GM12878 (cell line): ENCODE measurements around the gene DSC2. TPM values are rescaled to one million over a fixed set of nuclear protein-coding genes. Genes with fewer than 3 reads are reported as not detected.

Source experiments
- ATAC-seq: fragments of 200-7000 bp; cut with Tn5 transposase; 3 replicates; pipeline ENCODE4 v1.9.1; 2020; ENCODE audit warnings: mild to moderate bottlenecking, moderate library complexity
- BruUV-seq: library from RNA; stranded (reverse); fragments of 400-500 nt; replicated peaks from 2 replicates; lab custom pipeline; 2021; lab: Mats Ljungman, UMichigan
- CTCF ChIA-PET: fragments of 300-600 bp; sonication (Branson Sonifier 250); formaldehyde crosslinking; extraction: SDS; loops from one replicate; lab custom pipeline; 2021; ENCODE audit warnings: inconsistent platforms; lab: Yijun Ruan, JAX
- POLR2A ChIA-PET: fragments of 350-600 bp; formaldehyde crosslinking; extraction: SDS; loops from one replicate; lab custom pipeline; 2021; ENCODE audit warnings: inconsistent platforms; lab: Charles Lee
- RAD21 ChIA-PET: fragments of 300-600 bp; sonication (Branson Sonifier 250); formaldehyde crosslinking; loops from one replicate; lab custom pipeline; 2023; ENCODE audit warnings: antibody characterized with exemption; ENCODE audit not compliant: unreplicated experiment; lab: Charles Lee
- SMC1A ChIA-PET: fragments of 300-600 bp; sonication (Branson Sonifier 250); formaldehyde crosslinking; loops from one replicate; lab custom pipeline; 2023; ENCODE audit not compliant: unreplicated experiment, uncharacterized antibody; lab: Charles Lee
- DNase-seq: peaks from one replicate; pipeline ENCODE4 v3.0.0-alpha.2; 2011; ENCODE audit warnings: low read depth, low spot score
- FAIRE-seq: peaks from 3 replicates; lab custom pipeline; 2011; peaks lifted over from hg19 to GRCh38; lab: Jason Lieb, UNC
- H2AFZ ChIP-seq: 2 replicates; pipeline ENCODE4 v1.6.0; 2011; ENCODE audit warnings: low read depth, low read length, control low read depth; ENCODE audit not compliant: control insufficient read depth
- H3K27ac ChIP-seq: 2 replicates; pipeline ENCODE4 v1.5.1; 2011; ENCODE audit warnings: control low read depth; ENCODE audit not compliant: control insufficient read depth, insufficient read depth
- H3K27me3 ChIP-seq, 2 experiments: replicated peaks in 1 of 2; 2 replicates each; pipeline versions ENCODE4 v1.6.0 to v1.6.1; 2011; ENCODE audit warnings: low read length in 1 of 2; ENCODE audit not compliant: control insufficient read depth in 2 of 2, insufficient read depth in 2 of 2
- H3K36me3 ChIP-seq, 2 experiments: 2 replicates each; pipeline ENCODE4 v1.5.1; 2011; ENCODE audit warnings: low read length in 1 of 2; ENCODE audit not compliant: control insufficient read depth in 2 of 2, insufficient read depth in 2 of 2
- H3K4me1 ChIP-seq: 2 replicates; pipeline ENCODE4 v1.6.1; 2011; ENCODE audit warnings: mild to moderate bottlenecking, low read length, moderate library complexity, mixed read lengths; ENCODE audit not compliant: control insufficient read depth, insufficient read depth
- H3K4me2 ChIP-seq: 2 replicates; pipeline ENCODE4 v1.6.0; 2011; ENCODE audit warnings: control low read depth; ENCODE audit not compliant: control insufficient read depth, insufficient read depth
- H3K4me3 ChIP-seq: fragments of 200-600 bp; sonication (generic); 2 replicates; pipeline ENCODE4 v1.5.1; 2016
- H3K79me2 ChIP-seq: 2 replicates; pipeline ENCODE4 v1.6.0; 2011; ENCODE audit warnings: low read length; ENCODE audit not compliant: control insufficient read depth, insufficient read depth
- H3K9ac ChIP-seq: 2 replicates; pipeline ENCODE4 v1.8.0; 2011; ENCODE audit warnings: low read length, control low read depth, mixed read lengths; ENCODE audit not compliant: control insufficient read depth, insufficient read depth
- H3K9me3 ChIP-seq: replicated peaks from 3 replicates; pipeline ENCODE4 v1.5.1; 2011; ENCODE audit warnings: mild to moderate bottlenecking, low read length; ENCODE audit not compliant: control insufficient read depth, insufficient read depth
- H4K20me1 ChIP-seq: 2 replicates; pipeline ENCODE4 v1.6.0; 2011; ENCODE audit not compliant: control insufficient read depth, insufficient read depth
- BRCA1 ChIP-seq: IDR thresholded peaks from 2 replicates; pipeline ENCODE4 v1.6.1; 2011; ENCODE audit warnings: low read depth, low read length, improper control_type of control experiment
- FOXK2 ChIP-seq: fragments of 450-650 bp; IDR thresholded peaks from 2 replicates; pipeline ENCODE4 v1.6.1; 2017; ENCODE audit warnings: mild to moderate bottlenecking, moderate library complexity
- HDGF ChIP-seq: fragments of 450-650 bp; IDR thresholded peaks from 2 replicates; pipeline ENCODE4 v1.6.1; 2016; ENCODE audit warnings: antibody characterized with exemption
- KLF5 ChIP-seq: fragments of 450-650 bp; IDR thresholded peaks from 2 replicates; pipeline ENCODE4 v1.6.1; 2014; ENCODE audit warnings: mild to moderate bottlenecking; ENCODE audit not compliant: partially characterized antibody
- MLLT1 ChIP-seq: fragments of 450-650 bp; IDR thresholded peaks from 2 replicates; pipeline ENCODE4 v1.6.1; 2016; ENCODE audit warnings: mild to moderate bottlenecking
- NFYA ChIP-seq: IDR thresholded peaks from 2 replicates; pipeline ENCODE4 v1.6.1; 2011; ENCODE audit warnings: low read depth, mild to moderate bottlenecking, low read length, improper control_type of control experiment, borderline replicate concordance
- POLR2AphosphoS5 ChIP-seq: IDR thresholded peaks from 2 replicates; pipeline ENCODE4 v1.6.1; 2011; ENCODE audit warnings: mild to moderate bottlenecking, low read length, inconsistent platforms
- REST ChIP-seq: IDR thresholded peaks from 2 replicates; pipeline ENCODE4 v1.6.1; 2012; ENCODE audit warnings: mild to moderate bottlenecking, low read depth, low read length
- SIX5 ChIP-seq: IDR thresholded peaks from 2 replicates; pipeline ENCODE4 v1.6.1; 2011; ENCODE audit warnings: mild to moderate bottlenecking, low read depth, low read length, moderate library complexity; ENCODE audit not compliant: severe bottlenecking
- SUZ12 ChIP-seq: fragments of 200-600 bp; sonication (generic); IDR thresholded peaks from one replicate; pipeline ENCODE4 v1.6.1; 2018; ENCODE audit warnings: antibody characterized with exemption, mild to moderate bottlenecking; ENCODE audit not compliant: unreplicated experiment
- TAF1 ChIP-seq: IDR thresholded peaks from 2 replicates; pipeline ENCODE4 v1.6.1; 2011; ENCODE audit warnings: mild to moderate bottlenecking, low read depth, low read length, borderline replicate concordance
- TCF12 ChIP-seq: IDR thresholded peaks from 2 replicates; pipeline ENCODE4 v1.6.1; 2011; ENCODE audit warnings: low read depth, mild to moderate bottlenecking, low read length
- YY1 ChIP-seq: IDR thresholded peaks from 2 replicates; pipeline ENCODE4 v1.6.1; 2011; ENCODE audit warnings: low read depth, mild to moderate bottlenecking, low read length
- ZNF207 ChIP-seq: fragments of 450-650 bp; IDR thresholded peaks from 2 replicates; pipeline ENCODE4 v1.6.1; 2014; ENCODE audit warnings: antibody characterized with exemption, mild to moderate bottlenecking, borderline replicate concordance
- ZNF622 ChIP-seq: fragments of 450-650 bp; IDR thresholded peaks from 2 replicates; pipeline ENCODE4 v1.6.1; 2017; ENCODE audit warnings: mild to moderate bottlenecking, inconsistent platforms
- WGBS: methylation state at CpG from one replicate; pipeline ENCODE4 v1.1.6; 2016; ENCODE audit warnings: low lambda C conversion rate; ENCODE audit not compliant: insufficient replicate concordance, insufficient coverage; ENCODE audit errors: missing lambda C conversion rate; 5-methylcytosine and 5-hydroxymethylcytosine counted together
- in situ Hi-C: fragments of 300-500 bp; cut with MboI; formaldehyde crosslinking; loops from 9 replicates; pipeline ENCODE4 v1.14.3; 2018; ENCODE audit warnings: mixed read lengths
- intact Hi-C: fragments of 100-400 bp; cut with micrococcal nuclease; formaldehyde crosslinking; loops from one replicate; pipeline ENCODE4 v1.14.2; 2022; ENCODE audit not compliant: unreplicated experiment
- polyA plus RNA-seq, 11 experiments: library from polyadenylated mRNA; depleted of rRNA in 4 of 11; unstranded in 6 of 11; stranded (reverse) in 5 of 11; fragments of >200 nt; fragmentation: Nextera tagmentation in 4 of 11; fragmentation: Illumina TruSeq in 1 of 11; extraction: Ambion mirVana in 4 of 11; extraction: Trizol in 1 of 11; gene quantifications; 1 replicate in 1 of 11; 2 replicates in 10 of 11; pipeline versions ENCODE4 v1.2.1 to v1.2.3, GENCODE V29; 2011 to 2016; ENCODE audit warnings: inconsistent platforms in 2 of 11, missing spikeins in 2 of 11, low read depth in 1 of 11
- total RNA-seq, 4 experiments: library from RNA; depleted of rRNA in 3 of 4; stranded (reverse); fragments of >200 nt in 3 of 4; fragmentation: Illumina TruSeq in 1 of 4; extraction: Trizol in 1 of 4; gene quantifications; 2 replicates each; pipeline versions ENCODE4 v1.2.1 to v1.2.3, GENCODE V29; 2013 to 2021

DSC2 gene
- total and polyA plus RNA-seq, 10 of the 15 experiments (the other 5 are each of a cell fraction or from before 2014, with no cell fraction given) = 1.2 to 4.9 (median 3.0) TPM; not detected in 1

- TF ChIP-seq BRCA1 = no peak
Measured at GRCh38 chr18:31143025-31143424, 40.8 kb upstream of the DSC2 start (continued).

GRCh38 chr18:31138709-31139108 is 36.5 kb upstream of the DSC2 start:
- RAD21 ChIA-PET = no interaction called here
- no peak overlapping the region for H2AFZ ChIP-seq
- 0% methylated on average over 1 of the region's 1 CpG for WGBS
- CTCF ChIA-PET = no interaction called here
- H3K36me3 ChIP-seq = no peaks in the 10 kb centered on the region
- H3K27ac ChIP-seq = no peak overlapping the region
- no peaks in the 10 kb centered on the region for H4K20me1 ChIP-seq
- no peak for ATAC-seq
- BruUV-seq = no TSS peak
- no peaks in the 10 kb centered on the region for H3K9me3 ChIP-seq
- TF ChIP-seq NFYA (no peak), POLR2AphosphoS5 (no peak), REST (no peak), SIX5 (no peak), KLF5 (no peak), SUZ12 (no peak), YY1 (no peak), ZNF207 (no peak), FOXK2 (no peak), ZNF622 (no peak), TAF1 (no peak), MLLT1 (no peak), TCF12 (no peak), HDGF (no peak)
- H3K4me3 ChIP-seq = no peak overlapping the region
- no peak overlapping the region for H3K4me2 ChIP-seq
- SMC1A ChIA-PET = no interaction called here
- no peaks in the 10 kb centered on the region for H3K4me1 ChIP-seq
- POLR2A ChIA-PET = no interaction called here
- no peak for DNase-seq
- no peak for FAIRE-seq
- H3K79me2 ChIP-seq = no peaks in the 10 kb centered on the region
- in situ Hi-C loops = no loop called here
- H3K9ac ChIP-seq = no peak overlapping the region
- intact Hi-C loops = no loop called here
- H3K27me3 ChIP-seq = no peaks in the 10 kb centered on the region
